Measurements from ENCODE around the gene NKX3-2. TPM values are rescaled to one million over a fixed set of nuclear protein-coding genes. Genes with fewer than 3 reads are reported as not detected.

The NKX3-2 gene
- total and polyA plus RNA-seq, 2 of the 8 experiments (the other 6 are each of a cell fraction or from before 2014, with no cell fraction given), result 0.13 TPM; not detected in 1

- H3K27me3 ChIP-seq (replicated peaks in 1 of 4; ENCODE audit: control insufficient read depth in 3 of 4, extremely low read depth in 1 of 4, insufficient read depth in 3 of 4, low read length in 3 of 4), result peaks cover 87 to 100% (median 98%) of the 10 kb centered on the region in 4 experiments
- peaks cover 2% of the 10 kb centered on the region; the same call in 1 of the 2 replicates for H3K23me2 ChIP-seq (ENCODE audit: low read depth, low read length)
- 5% methylated on average over 16 of the region's 18 CpGs; no CpG with 5 or more reads in 1 of the 2 experiments for WGBS, 2 experiments (ENCODE audit: extremely low coverage in 1 of 2, insufficient coverage in 1 of 2, insufficient read length in 1 of 2, insufficient replicate concordance in 2 of 2, low coverage in 1 of 2, low lambda C conversion rate in 2 of 2, missing lambda C conversion rate in 1 of 2)
- no peak overlapping the region for H2AK5ac ChIP-seq (ENCODE audit: low read depth, low read length)
- H3K18ac ChIP-seq (ENCODE audit: extremely low read depth, low read length), result no peak overlapping the region
- no peak overlapping the region for H3K56ac ChIP-seq (replicated peaks; ENCODE audit: insufficient read length, low read depth, low read length)
- H2BK12ac ChIP-seq (ENCODE audit: low read depth, low read length), result no peak overlapping the region
- peaks cover 6 to 37% (median 14%) of the 10 kb centered on the region in 4 experiments for H3K4me1 ChIP-seq (replicated peaks in 1 of 4; ENCODE audit: control insufficient read depth in 3 of 4, insufficient read depth in 4 of 4, low read length in 3 of 4)
- no peaks in the 10 kb centered on the region for H3K79me1 ChIP-seq (ENCODE audit: low read depth, low read length)
- no peaks in the 10 kb centered on the region for H3K36me3 ChIP-seq (ENCODE audit: control insufficient read depth in 2 of 4, insufficient read depth in 4 of 4, low read length in 3 of 4)
- H2BK120ac ChIP-seq (replicated peaks; ENCODE audit: low read depth, low read length), result no peak overlapping the region
- DNase-seq (ENCODE audit: low read depth in 1 of 2, low spot score in 2 of 2), result peak in 1 of 2 experiments; percentile 49
- H2AFZ ChIP-seq (ENCODE audit: low read length), result no peak overlapping the region
- H2BK20ac ChIP-seq (ENCODE audit: low read length), result no peak overlapping the region
- TF ChIP-seq, protein P1, sequence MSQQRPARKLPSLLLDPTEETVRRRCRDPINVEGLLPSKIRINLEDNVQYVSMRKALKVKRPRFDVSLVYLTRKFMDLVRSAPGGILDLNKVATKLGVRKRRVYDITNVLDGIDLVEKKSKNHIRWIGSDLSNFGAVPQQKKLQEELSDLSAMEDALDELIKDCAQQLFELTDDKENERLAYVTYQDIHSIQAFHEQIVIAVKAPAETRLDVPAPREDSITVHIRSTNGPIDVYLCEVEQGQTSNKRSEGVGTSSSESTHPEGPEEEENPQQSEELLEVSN (IDR thresholded peaks at IDR 0.05), result no peak
- TF ChIP-seq GABPA (IDR thresholded peaks at IDR 0.05; ENCODE audit: borderline replicate concordance, insufficient read depth, low read length), result no peak
- no peak for TF ChIP-seq YY1 (IDR thresholded peaks at IDR 0.05; ENCODE audit: low read depth, low read length)
- no peak for TF ChIP-seq SIN3A (conservative IDR thresholded peaks at IDR 0.05 in 1 of 2, IDR thresholded peaks at IDR 0.05 in 1 of 2; ENCODE audit: low read depth in 1 of 2, low read length in 2 of 2)
- peaks cover 0 to 3% of the 10 kb centered on the region in 2 experiments; a peak in 2 of 4 replicates for H3K9me3 ChIP-seq (ENCODE audit: insufficient read depth in 2 of 2, low read depth in 1 of 2, low read length in 1 of 2)
- POLR2A ChIA-PET (ENCODE audit: partially characterized antibody), result interaction anchor here (1.5 to 1.8 kb wide), 2 partner anchors 11 to 51 kb away, joined by 3 to 4 read pairs; no protein-coding TSS in a partner anchor
- no peak overlapping the region for H3K14ac ChIP-seq (ENCODE audit: insufficient read length)
- H3K23ac ChIP-seq (ENCODE audit: insufficient read length), result no peak overlapping the region
- peaks cover 10 to 42% of the 10 kb centered on the region in 2 experiments for H4K20me1 ChIP-seq (replicated peaks in 1 of 2; ENCODE audit: control insufficient read depth in 1 of 2, insufficient read depth in 2 of 2, low read length in 2 of 2)
- H3K4ac ChIP-seq (replicated peaks; ENCODE audit: insufficient read length, low read depth, low read length), result no peak overlapping the region
- H2BK15ac ChIP-seq (ENCODE audit: low read length), result no peak overlapping the region
- peak overlapping the region in 1 of 4 experiments; percentile 34; a peak in 1 of 8 replicates for H3K4me3 ChIP-seq (ENCODE audit: extremely low read depth in 1 of 4, insufficient read depth in 2 of 4, low read depth in 3 of 4, low read length in 4 of 4)
- H3K9ac ChIP-seq (replicated peaks in 1 of 4; ENCODE audit: extremely low read depth in 1 of 4, low read depth in 3 of 4, low read length in 3 of 4), result no peak overlapping the region
- H3K4me2 ChIP-seq (ENCODE audit: insufficient read depth in 1 of 2, low read depth in 2 of 2, low read length in 2 of 2), result peak overlapping the region; percentile 33 to 52; a peak in 1 of 4 replicates
- H3K27ac ChIP-seq (ENCODE audit: low read depth, low read length), result no peak overlapping the region
- H2BK5ac ChIP-seq (ENCODE audit: low read depth, low read length), result no peak overlapping the region
- no peak for FAIRE-seq
- no peak overlapping the region for H4K91ac ChIP-seq (replicated peaks; ENCODE audit: insufficient read length, low read length)
- CTCF ChIA-PET (ENCODE audit: partially characterized antibody), result interaction anchor here (0.6 to 5.8 kb wide), 8 partner anchors 9 to 508 kb away, joined by 3 to 35 read pairs (median 4); partner anchors contain the start of gene NKX3-2
- H4K8ac ChIP-seq (ENCODE audit: extremely low read depth, insufficient read depth, low read length), result no peak overlapping the region
- H3K79me2 ChIP-seq (ENCODE audit: control insufficient read depth in 1 of 2, insufficient read depth in 2 of 2, low read length in 2 of 2), result no peaks in the 10 kb centered on the region
- H4K5ac ChIP-seq (ENCODE audit: insufficient read length, low read depth, low read length), result no peak overlapping the region
These were observed 9.2 kb downstream of the NKX3-2 start for GRCh38 chr4:13535118-13535517.

Measured in H1 (cell line).